Stimulated activated CD4-positive, alpha-beta T cell treated with anti-CD3 and anti-CD28 coated beads, TNF-alpha, amount 100 ng/mL, for 48 hours (primary cell): ENCODE data around the gene CDH4.
"Not testable (repeated sequence)": the region's sequence is repeated elsewhere in the genome, so short reads cannot be mapped to it uniquely, and the experiment has no call there.

Source experiments
- DNase-seq, 3 donors: peaks; one replicate each; pipeline ENCODE4 v3.0.0-alpha.2; 2020; ENCODE audit warnings: low read depth in 3 of 3

CDH4 gene

DNA sequence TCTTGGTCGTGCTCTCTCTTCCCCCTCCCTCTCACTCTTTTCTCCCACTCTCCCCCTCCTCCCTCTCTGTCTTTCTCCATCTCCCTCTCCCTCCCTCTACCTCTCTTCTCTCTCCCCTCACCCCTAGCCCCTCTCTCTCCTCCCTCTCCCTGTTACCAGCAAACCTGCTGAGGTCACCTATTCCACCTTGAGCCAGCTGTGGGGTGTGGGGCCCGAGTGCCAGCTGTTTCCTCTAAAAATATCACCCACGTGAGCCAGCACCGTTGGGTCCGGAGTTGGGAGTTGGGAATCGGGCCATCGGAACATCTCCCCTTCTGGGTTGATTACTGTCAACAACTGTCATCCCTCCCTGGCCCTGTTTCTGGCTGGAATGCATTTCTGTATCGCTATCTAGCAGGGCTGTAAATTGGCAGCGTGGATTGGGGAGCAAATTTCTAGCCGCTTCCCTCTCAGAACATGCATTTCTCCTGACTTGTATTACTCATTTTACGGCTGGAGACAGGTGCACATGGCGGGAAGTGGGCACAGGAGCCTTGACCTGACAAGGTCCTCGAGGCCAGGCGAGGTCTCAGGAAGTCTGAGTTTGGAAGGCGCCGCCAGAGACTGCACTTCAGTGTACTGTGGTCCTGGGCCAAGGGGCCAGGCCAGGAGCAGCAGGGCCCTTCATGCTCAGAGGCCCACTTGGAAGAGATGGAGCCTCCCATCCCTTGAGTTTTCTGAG lies 165.3 kb downstream of the CDH4 start:
- DNase-seq, result no peak

DNA sequence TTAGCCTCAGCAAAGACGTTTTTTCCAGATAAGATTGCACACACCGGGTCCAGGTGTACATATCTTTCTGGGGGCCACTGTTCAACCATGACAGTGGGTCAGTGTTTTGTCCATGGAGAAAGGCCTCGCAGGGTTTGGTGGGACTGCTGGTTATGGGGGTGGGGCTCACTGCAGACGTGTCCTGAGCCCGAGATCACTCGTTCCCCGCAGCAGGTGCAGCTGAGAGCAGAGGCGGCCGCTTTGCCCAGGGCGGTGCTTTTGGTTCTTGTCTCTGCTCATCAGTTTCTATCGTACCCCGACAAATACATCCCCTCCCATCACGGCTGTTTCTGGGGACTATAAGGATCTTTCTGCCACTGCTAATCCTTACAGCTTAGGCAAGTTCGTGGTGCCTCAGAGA lies 166.9 kb downstream of the CDH4 start:
- no peak for DNase-seq

GRCh38 chr20:61419501-61419900 lies 167.4 kb downstream of the CDH4 start:
- DNase-seq, result no peak

GRCh38 chr20:61420056-61420455 lies 168.0 kb downstream of the CDH4 start:
- no peak for DNase-seq

DNA sequence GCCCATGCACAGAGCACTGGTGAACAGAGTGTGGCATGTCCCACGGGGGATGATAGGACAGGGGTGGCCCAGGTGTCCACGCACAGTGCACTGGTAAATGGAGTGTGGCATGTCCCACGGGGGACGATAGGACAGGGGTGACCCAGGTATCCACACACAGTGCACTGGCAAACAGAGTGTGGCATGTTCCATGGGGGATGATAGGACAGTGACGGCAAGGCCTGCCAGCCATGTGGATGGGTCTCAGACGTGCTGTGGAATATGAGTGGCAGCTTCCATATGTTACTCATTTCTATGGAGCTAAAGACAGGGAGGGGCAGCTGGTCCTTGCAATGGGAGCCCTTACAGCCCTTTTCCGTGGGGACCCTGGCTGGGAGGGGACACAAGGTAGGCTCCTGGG lies 168.7 kb downstream of the CDH4 start:
- no peak for DNase-seq

DNA sequence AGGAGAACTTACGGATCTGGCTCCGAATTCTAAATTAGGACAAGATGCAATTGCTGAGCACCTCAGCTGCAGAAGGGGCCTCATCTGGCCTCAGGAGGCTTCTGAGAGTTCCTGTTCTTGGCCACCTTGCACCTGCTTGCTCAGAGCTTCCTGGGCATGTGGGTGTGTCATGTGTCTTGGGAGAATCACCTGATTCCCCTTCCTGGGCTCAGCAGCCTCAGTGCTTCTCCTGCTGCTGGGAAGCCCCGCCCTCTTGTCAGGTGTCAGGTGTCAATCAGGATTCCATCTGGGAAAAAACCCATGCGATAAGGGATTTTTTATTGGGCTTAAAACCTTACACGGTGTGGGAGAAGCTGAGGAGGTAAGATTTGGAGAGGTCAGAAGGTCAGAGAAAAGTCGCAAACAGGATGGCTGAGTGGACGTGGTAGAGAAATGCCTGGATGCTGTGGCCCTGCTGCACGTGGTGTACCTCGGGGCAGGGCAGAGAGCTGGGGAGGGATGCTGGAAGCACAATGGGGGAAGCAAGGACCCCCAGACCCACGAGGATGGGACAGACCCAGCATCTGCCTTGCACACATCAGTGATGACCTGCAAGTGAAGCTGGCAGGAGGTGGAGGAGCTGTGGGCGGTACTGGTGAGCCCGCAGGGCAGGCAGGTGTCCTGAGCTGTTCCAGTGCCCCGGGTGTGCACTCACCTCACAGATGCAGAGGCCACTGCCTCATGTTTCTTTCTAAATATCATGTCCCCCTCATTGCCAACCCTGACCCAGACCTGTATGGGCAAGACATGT lies 170.8 kb downstream of the CDH4 start:
- DNase-seq, result no peak

DNA sequence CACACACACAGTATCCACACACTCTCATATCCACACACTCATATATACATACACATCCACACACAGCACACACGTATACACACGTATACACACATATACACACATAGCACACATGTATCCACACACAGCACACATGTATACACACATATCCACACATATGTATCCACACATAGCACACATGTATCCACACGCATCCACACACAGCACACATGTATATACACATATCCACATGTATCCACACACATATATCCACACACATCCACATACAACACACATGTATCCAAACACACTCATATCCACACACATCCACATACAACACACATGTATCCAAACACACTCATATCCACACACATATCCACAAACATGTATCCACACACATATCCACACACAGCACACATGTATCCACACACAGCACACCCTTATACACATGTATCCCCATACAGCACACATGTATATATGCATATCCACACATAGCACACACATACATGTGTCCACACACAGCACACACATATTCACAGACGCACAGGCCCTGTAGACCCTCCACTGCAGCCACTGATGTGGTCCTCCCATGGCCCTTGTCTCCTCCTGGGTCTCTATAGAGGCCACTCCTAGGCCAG lies 172.1 kb downstream of the CDH4 start:
- no peak for DNase-seq

DNA sequence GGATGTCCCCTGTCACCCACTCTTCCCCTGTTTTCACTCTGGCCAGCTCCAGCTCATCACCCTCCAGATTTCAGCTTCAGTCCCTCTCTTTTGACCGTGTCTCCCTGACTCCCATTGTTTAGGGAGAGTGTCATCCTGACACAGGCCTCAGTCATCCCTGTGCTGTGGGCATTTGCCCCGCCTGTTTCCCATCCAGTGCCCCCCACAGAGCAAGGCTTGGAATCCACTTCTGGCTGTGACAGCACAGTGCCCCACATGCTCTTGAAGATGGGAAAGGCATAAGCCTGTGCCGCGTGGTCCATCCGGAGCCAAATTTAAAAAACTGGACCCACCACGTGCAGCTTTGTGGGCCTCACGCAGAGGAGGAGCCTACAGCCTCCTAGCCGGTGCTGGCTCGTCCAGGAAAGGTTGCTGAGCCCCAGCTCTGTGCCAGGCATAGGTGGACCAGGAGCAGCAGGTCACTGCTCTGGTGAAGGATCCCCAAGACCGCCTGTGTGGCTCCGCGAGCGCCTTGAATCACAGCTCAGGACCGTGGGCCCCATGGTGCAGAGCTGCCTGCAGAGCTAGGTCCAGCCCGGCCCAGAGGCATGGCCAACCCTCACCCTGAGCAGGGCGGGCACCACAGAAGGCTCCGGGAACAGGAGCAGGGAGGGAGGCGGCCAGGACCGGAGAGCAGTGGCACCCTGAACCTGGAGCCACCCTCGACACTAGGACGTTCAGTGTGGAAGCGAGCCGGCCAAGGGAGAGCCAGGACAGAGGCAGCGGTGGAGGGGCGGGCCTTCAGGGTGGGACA lies 172.8 kb downstream of the CDH4 start:
- no peak for DNase-seq

DNA sequence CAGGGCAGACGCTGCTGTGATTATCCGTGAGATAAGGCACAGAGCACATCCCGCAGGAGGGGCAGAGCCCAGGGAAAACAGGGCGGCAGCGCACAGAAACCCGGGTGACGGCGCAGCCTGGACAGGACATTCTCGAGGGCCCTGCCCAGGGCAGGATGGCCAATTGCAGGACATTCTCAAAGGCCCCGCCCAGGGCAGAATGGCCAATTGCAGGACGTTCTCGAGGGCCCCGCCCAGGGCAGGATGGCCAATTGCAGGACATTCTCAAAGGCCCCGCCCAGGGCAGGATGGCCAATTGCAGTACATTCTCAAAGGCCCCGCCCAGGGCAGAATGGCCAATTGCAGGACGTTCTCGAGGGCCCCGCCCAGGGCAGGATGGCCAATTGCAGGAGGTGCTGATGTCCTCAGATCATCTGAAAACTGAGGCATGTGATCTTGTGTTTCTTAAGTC lies 173.5 kb downstream of the CDH4 start:
- DNase-seq, result not testable (repeated sequence)

DNA sequence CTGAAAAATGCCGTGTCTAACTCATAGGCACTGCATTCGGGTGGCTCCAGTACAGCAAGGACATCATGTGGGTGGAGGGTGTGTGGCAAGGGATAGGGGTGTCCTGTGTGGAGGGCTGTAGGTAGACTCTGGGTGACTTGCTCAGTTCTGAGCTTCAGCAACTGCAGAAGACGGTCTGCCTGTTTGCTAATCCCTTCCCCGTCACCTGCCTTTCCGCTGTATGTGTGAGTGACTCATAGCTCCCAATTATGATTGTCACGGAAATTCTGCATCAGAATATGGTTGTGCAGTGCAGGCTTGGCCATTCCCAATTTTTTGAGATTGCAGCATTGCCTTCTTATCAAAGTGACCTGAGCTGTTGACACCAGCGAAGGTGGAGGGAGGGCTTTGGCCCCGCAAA lies 174.3 kb downstream of the CDH4 start:
- no peak for DNase-seq

GRCh38 chr20:61429458-61430227 lies 177.6 kb downstream of the CDH4 start:
- no peak for DNase-seq

DNA sequence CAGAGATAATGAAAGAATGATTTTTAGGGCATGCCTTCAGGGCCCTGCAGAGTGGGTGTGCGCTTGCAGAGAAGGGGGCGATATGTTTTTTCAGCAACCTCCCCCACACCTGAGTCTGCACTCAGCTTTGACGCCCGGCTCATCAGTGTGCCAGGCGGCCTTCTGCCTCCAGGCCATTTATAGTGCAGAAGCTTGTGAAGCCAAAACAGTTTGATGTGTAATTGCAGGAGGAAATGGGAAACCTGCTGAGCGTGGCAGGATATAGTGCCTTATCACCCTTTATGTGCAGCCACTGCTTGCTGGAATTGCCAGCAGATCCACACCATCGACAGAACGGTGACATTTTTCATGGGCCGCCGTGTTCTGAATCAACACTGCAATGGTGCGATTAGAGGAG lies 178.2 kb downstream of the CDH4 start:
- DNase-seq, result no peak

DNA sequence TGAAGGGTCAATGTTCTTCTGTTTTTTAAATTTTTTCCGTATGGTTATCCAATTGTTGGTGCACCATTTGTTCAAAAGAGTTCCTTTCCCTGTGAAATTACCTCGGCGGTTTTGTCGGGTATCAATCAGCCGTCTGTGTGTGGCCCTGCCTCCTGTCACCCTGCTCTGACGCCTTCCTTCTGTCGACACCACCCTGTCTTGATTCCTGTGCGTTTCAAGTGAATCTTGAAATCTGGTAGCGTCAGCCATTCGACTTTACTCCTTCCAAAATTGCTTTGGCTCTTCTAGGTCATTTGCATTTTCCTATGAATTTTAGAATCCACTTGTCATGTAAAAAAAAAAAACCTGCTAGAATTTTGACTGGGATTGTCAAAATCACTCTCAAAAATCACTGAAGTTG lies 181.1 kb downstream of the CDH4 start:
- DNase-seq, result no peak

GRCh38 chr20:61433816-61434215 lies 181.8 kb downstream of the CDH4 start:
- DNase-seq, result no peak

DNA sequence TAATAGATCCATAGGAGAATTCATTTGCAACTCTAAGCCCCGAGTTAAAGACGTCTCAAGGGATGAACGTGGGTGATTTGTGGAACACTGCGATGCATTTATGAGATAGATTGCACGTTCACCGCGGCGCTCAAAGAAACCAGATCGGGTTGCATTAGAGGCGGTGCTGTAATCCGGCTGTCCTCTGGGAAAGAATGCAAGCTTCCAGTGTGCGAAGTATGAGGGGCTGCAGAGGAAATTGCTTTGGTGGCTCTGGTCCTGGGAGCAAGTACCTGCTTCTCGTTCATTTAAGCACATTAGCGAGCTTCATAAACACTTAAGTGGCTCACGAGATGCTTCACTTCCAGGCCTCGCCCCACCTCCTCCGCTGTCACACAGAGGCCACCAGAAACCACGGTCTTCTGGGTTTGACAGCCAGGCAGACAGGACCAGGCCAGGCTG lies 182.3 kb downstream of the CDH4 start:
- DNase-seq, result no peak

DNA sequence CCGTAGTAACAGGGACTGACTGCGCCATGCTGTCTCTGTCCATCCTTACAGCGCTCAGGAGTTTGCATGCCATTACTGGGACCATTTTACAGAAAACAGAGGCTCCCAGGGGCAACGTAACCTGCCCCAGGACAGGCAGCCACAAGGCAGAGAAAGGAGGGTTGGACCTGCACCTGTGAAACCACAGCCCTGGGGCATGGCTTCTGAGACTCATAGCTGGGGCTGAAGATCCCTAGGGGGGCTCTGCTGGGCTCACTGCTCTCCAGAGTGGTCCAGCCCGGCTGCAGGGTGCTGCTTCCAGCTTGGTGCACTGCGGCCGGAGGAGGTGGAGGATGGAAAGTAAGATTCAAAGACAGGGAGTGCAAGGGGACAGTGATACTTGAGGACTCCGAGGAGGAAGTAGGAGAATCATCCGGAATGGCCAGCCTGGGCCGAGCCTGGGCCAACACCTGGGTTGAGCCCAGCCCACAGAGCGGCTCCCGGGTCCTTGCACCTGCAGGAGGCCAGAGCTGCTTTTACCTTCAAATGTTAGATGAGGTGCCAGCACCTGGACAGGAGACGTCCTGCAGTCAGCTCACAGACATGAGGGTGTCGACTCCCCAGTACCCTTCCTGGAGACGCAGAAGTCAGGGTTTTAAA lies 183.2 kb downstream of the CDH4 start:
- DNase-seq, result no peak

DNA sequence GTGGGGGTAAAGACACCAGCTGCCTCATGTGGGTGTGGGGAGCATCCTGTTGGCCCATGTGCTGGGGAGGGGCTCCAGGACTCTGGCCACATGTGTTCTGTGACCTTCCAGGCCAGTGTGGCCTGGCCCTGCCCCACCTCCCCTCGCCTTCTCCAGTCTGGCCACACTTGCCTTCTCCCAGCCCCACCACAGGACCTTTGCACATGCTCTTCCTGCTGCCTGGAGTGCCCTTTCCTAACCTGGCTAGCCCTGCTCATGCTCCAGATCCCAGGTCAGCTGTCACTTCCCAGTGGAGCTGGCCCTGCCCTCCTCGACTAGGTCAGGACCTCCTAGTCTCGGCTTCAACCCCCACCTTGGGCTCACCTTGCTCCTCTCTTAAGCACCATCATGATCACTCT lies 183.8 kb downstream of the CDH4 start:
- no peak for DNase-seq

GRCh38 chr20:61436283-61436666 lies 184.2 kb downstream of the CDH4 start:
- DNase-seq, result no peak

DNA sequence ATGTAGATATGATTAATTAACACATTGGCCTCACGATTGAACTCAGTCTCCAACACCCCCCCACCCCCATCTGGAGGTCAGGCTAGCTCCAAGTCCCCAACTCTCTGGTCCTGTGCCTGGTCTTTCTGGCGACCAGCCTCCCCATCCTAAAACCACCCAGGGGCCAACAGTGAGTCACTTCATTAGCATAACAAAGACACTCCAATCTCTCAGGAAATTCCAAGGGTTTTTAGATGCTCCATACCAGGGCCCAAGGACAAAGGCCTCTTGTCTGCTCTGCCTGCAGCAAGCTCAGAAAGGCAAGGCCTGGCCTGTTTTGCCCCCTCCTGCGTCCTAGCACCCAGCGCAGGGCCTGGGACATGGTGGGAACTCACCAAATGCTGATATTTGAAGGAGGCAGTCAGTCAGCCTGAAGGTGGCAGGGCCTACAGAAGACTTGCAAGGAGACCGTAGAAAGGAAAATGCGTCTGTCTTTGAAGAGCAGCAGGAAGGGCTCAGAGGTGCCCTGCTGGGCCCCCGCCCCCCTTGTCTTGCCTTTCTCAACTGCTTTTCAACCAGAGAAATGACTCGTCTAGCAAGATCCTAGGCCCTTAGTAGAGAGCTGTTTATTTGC lies 184.7 kb downstream of the CDH4 start:
- no peak for DNase-seq
